T-cell (primary cell): ENCODE data around the gene TNFRSF14. TPM values are rescaled to one million over a fixed set of nuclear protein-coding genes. Genes with fewer than 3 reads are reported as not detected.

Experiments used
- ATAC-seq, 4 experiments: fragments of 200-7000 bp in 3 of 4; fragments of 150-1000 bp in 1 of 4; cut with Tn5 transposase; replicated peaks in 1 of 4; 1 replicate in 3 of 4; 2 replicates in 1 of 4; pipeline ENCODE4 v1.10.0; 2021; ENCODE audit warnings: moderate library complexity in 3 of 4, mild to moderate bottlenecking in 2 of 4, moderate number of reproducible peaks in 1 of 4
- CTCF ChIA-PET, 2 donors: fragments of 300-600 bp; sonication (Branson Sonifier 250); formaldehyde crosslinking; loops; one replicate each; lab custom pipeline; 2022; ENCODE audit warnings: antibody characterized with exemption in 2 of 2; lab: Charles Lee
- POLR2A ChIA-PET, 2 donors: fragments of 300-600 bp; sonication (Branson Sonifier 250); formaldehyde crosslinking; loops; one replicate each; lab custom pipeline; 2022; ENCODE audit warnings: antibody characterized with exemption in 2 of 2; lab: Charles Lee
- DNase-seq, 35 experiments: peaks; one replicate each; pipeline versions ENCODE4 v3.0.0 to v3.0.0-alpha.2; 2013 to 2023
- H3K27ac ChIP-seq: one replicate; pipeline ENCODE4 v1.5.1; 2013; ENCODE audit warnings: low read length
- H3K27me3 ChIP-seq, 2 experiments: replicated peaks in 1 of 2; 1 replicate in 1 of 2; 2 replicates in 1 of 2; pipeline versions ENCODE4 v1.6.1 to v1.7.0; 2013; ENCODE audit warnings: low read length in 1 of 2, mixed read lengths in 1 of 2; ENCODE audit not compliant: control insufficient read depth in 2 of 2, insufficient read depth in 2 of 2; ENCODE audit errors: extremely low read depth in 1 of 2
- H3K36me3 ChIP-seq, 2 donors: 1 replicate in 1 of 2; 2 replicates in 1 of 2; pipeline versions ENCODE4 v1.6.1 to v1.7.0; 2013; ENCODE audit warnings: low read length in 1 of 2; ENCODE audit not compliant: control insufficient read depth in 2 of 2, insufficient read depth in 1 of 2; ENCODE audit errors: extremely low read depth in 1 of 2
- H3K4me1 ChIP-seq, 2 experiments: 1 replicate in 1 of 2; 2 replicates in 1 of 2; pipeline versions ENCODE4 v1.6.1 to v1.7.0; 2013; ENCODE audit warnings: low read length in 2 of 2, mixed read lengths in 1 of 2; ENCODE audit not compliant: insufficient read depth in 2 of 2, control insufficient read depth in 1 of 2; ENCODE audit errors: extremely low read depth in 1 of 2
- H3K4me3 ChIP-seq, 2 donors: 1 replicate in 1 of 2; 2 replicates in 1 of 2; pipeline versions ENCODE4 v1.5.1 to v1.7.0; 2013; ENCODE audit warnings: mild to moderate bottlenecking in 2 of 2, low read length in 1 of 2, moderate library complexity in 1 of 2; ENCODE audit not compliant: control insufficient read depth in 1 of 2; ENCODE audit errors: extremely low read depth in 1 of 2
- H3K9me3 ChIP-seq: 2 replicates; pipeline ENCODE4 v1.7.0; 2013
- H3K27ac Mint-ChIP-seq, 2 donors: one replicate each; pipeline ENCODE4 v1.8.0; 2020 to 2021; ENCODE audit warnings: mild to moderate bottlenecking in 2 of 2, mixed read lengths in 2 of 2
- H3K27me3 Mint-ChIP-seq, 2 donors: one replicate each; pipeline ENCODE4 v1.8.0; 2021 to 2022; ENCODE audit warnings: mixed read lengths in 2 of 2
- H3K36me3 Mint-ChIP-seq: one replicate; pipeline ENCODE4 v1.8.0; 2021; ENCODE audit warnings: mixed read lengths
- H3K4me1 Mint-ChIP-seq, 3 donors: one replicate each; pipeline ENCODE4 v1.8.0; 2020 to 2022; ENCODE audit warnings: mixed read lengths in 3 of 3, mild to moderate bottlenecking in 1 of 3
- H3K4me3 Mint-ChIP-seq, 3 donors: one replicate each; pipeline ENCODE4 v1.8.0; 2020 to 2022; ENCODE audit warnings: mild to moderate bottlenecking in 3 of 3, mixed read lengths in 3 of 3, moderate library complexity in 3 of 3
- H3K9me3 Mint-ChIP-seq, 3 donors: one replicate each; pipeline ENCODE4 v1.8.0; 2020 to 2022; ENCODE audit warnings: mixed read lengths in 3 of 3
- WGBS: methylation state at CpG from one replicate; pipeline ENCODE4 v1.1.5; 2013; ENCODE audit warnings: missing lambda C conversion rate; ENCODE audit not compliant: insufficient coverage; 5-methylcytosine and 5-hydroxymethylcytosine counted together
- total RNA-seq, 35 experiments: library from RNA in 6 of 35; stranded (reverse) in 6 of 35; fragments of 120-200 nt in 1 of 35; gene quantifications; one replicate each; pipeline versions ENCODE4 v1.2.1 to v1.2.4 and lab custom pipeline; 2013 to 2026

TNFRSF14 gene
- total RNA-seq, 5 donors from 2014 or later (not counting 1 experiment from before 2014, with no cell fraction given), result 163 to 214 (median 211) TPM

DNA sequence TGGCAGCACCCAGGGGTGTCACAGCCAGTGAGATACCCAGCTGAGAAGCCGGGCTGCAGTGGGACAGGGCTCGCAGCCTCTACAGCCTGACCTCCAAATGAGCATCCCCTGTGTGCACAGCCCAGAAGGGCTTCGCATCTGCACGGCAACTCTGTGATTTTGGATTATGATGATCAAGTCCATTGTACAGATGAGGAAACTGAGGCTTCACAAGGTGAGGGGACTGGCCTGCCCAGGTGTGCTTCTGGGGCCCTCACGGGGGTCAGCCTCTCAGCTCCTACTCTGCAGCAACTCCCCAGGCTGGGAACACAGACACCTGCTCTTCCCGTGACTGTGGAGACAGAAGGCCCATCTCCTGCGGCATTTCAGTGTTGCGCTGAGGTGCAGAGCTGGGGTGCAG, 17.3 kb upstream of the TNFRSF14 start:
- no peaks in the 10 kb centered on the region for H3K36me3 Mint-ChIP-seq
- peaks cover 6 to 11% (median 8%) of the 10 kb centered on the region in 3 donors for H3K4me1 Mint-ChIP-seq
- H3K27ac Mint-ChIP-seq, result no peak overlapping the region
- H3K9me3 Mint-ChIP-seq, result no peaks in the 10 kb centered on the region
- CTCF ChIA-PET, result interaction anchor here in 1 of 2 donors (0.6 kb wide), 1 partner anchor 13 kb away, joined by 4 read pairs; the partner anchor contains the start of gene PANK4
- no peak overlapping the region for H3K4me3 Mint-ChIP-seq
- no peaks in the 10 kb centered on the region for H3K9me3 ChIP-seq
- no peak overlapping the region for H3K4me3 ChIP-seq
- ATAC-seq, result no peak
- no peaks in the 10 kb centered on the region for H3K36me3 ChIP-seq
- H3K4me1 ChIP-seq, result peaks cover 11 to 32% of the 10 kb centered on the region in 2 experiments
- peaks cover 0 to 7% of the 10 kb centered on the region in 2 donors for H3K27me3 Mint-ChIP-seq
- 77% methylated on average over 4 of the region's 8 CpGs for WGBS
- peaks cover 0 to 63% of the 10 kb centered on the region in 2 experiments for H3K27me3 ChIP-seq
- POLR2A ChIA-PET, result no interaction called here
- DNase-seq, result no peak
- no peak overlapping the region for H3K27ac ChIP-seq

DNA sequence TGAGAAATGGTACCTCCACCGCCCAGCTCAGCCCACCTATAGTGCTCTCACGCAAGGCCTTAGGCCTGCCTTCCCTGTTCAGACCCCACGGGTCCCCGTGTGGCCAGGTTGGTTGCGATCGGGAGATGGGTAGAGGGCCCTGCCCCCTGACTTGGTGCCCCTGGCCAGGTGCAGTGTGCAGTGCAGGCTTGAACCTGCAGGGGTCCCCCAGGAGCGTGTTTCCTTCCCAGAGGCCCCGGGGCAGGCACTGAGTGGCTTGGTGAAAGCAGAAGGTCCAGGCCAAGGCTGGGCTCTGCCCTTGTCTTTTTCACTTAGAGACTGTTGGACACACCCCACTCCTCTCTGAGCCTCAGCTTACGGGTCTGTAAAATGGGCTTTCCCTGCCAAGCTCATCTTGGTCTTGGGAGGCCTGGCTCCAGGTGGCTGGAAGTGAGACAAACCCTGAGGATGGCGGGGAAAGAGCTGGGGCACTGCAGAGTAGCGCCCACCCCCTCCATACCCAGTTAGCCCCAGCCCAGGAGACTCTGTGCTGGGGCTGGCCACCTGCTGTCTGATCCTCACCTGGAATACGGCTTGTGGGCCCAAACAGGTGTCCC, 16.8 kb upstream of the TNFRSF14 start:
- H3K27ac ChIP-seq, result no peak overlapping the region
- no peak overlapping the region for H3K4me3 Mint-ChIP-seq
- no peaks in the 10 kb centered on the region for H3K9me3 ChIP-seq
- H3K4me1 ChIP-seq, result peaks cover 10 to 37% of the 10 kb centered on the region in 2 experiments
- H3K9me3 Mint-ChIP-seq, result no peaks in the 10 kb centered on the region
- ATAC-seq (peak in 2 of 4 experiments; percentile 31 to 40), DNase-seq (peak in 6 of 35 experiments; percentile 35 to 52 (median 40))
- POLR2A ChIA-PET, result interaction anchor here in 1 of 2 donors (0.5 kb wide), 1 partner anchor 38 kb away, joined by 3 read pairs; no protein-coding TSS in a partner anchor
- H3K27me3 Mint-ChIP-seq, result peaks cover 0 to 7% of the 10 kb centered on the region in 2 donors
- H3K27me3 ChIP-seq, result peaks cover 0 to 58% of the 10 kb centered on the region in 2 experiments
- CTCF ChIA-PET, result interaction anchor here in 1 of 2 donors (0.6 kb wide), 1 partner anchor 13 kb away, joined by 4 read pairs; the partner anchor contains the start of gene PANK4
- peaks cover 12 to 16% (median 14%) of the 10 kb centered on the region in 3 donors for H3K4me1 Mint-ChIP-seq
- H3K27ac Mint-ChIP-seq, result no peak overlapping the region
- H3K36me3 ChIP-seq, result no peaks in the 10 kb centered on the region
- no peak overlapping the region for H3K4me3 ChIP-seq
- no peaks in the 10 kb centered on the region for H3K36me3 Mint-ChIP-seq
- WGBS, result 74% methylated on average over 8 of the region's 12 CpGs

DNA sequence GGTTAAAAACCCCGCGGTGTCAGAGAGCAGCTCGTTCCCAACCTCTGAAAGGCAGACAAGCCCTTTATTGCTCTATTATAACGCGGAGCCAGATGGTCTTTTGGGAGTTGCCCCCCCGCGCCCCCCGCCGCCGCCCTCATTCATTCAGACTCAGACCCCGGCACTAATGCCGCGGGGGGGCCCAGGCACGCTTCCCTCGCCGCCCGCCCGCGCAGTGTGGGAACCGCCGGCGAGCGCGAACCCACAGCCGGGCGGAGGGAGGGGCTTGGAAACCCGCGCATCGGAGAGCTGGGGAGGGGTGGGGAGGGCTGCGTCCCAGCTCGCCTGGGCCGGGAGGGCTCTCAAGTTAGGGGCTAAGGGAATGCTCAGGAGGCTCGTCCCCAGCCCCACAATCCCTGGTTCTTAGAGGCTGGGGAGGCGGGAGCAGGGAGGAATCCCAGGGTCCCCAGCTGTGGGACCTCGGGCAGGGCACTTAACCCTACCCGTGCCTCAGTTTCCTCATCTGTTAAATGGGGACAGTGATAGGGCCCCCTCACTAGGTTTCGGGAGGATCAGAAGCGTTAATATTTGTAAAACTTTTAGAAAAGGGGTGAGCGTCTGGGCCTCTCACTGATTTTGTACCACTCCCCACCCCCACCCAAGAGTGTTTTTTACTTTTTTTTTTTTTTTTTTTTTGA, 15.2 kb upstream of the TNFRSF14 start:
- Histone ChIP-seq H3K27me3 (peaks cover 0 to 45% of the 10 kb centered on the region in 2 experiments), H3K9me3 (no peaks in the 10 kb centered on the region), H3K27ac (no peak overlapping the region), H3K36me3 (no peaks in the 10 kb centered on the region), H3K4me3 (peak overlapping the region in 1 of 2 donors; percentile 1), H3K4me1 (peaks cover 10 to 53% of the 10 kb centered on the region in 2 experiments)
- Mint-ChIP-seq H3K4me3 (peak overlapping the region in 1 of 3 donors; percentile 44), H3K36me3 (no peaks in the 10 kb centered on the region), H3K27me3 (peaks cover 0 to 2% of the 10 kb centered on the region in 2 donors), H3K4me1 (peaks cover 13 to 25% (median 22%) of the 10 kb centered on the region in 3 donors), H3K9me3 (no peaks in the 10 kb centered on the region), H3K27ac (no peak overlapping the region)
- CTCF ChIA-PET, result no interaction called here
- 14% methylated on average over 16 of the region's 39 CpGs for WGBS
- DNase-seq, result peak in 1 of 35 experiments; percentile 36
- ATAC-seq, result no peak
- POLR2A ChIA-PET, result interaction anchor here in 1 of 2 donors (0.7 kb wide), 1 partner anchor 37 kb away, joined by 8 read pairs; no protein-coding TSS in a partner anchor

GRCh38 chr1:2541619-2542245, 14.4 kb upstream of the TNFRSF14 start:
- ATAC-seq (no peak), DNase-seq (no peak)
- H3K27me3 ChIP-seq, result peaks cover 0 to 44% of the 10 kb centered on the region in 2 experiments
- Mint-ChIP-seq H3K4me3 (peak overlapping the region in 1 of 3 donors; percentile 44), H3K4me1 (peaks cover 13 to 25% (median 22%) of the 10 kb centered on the region in 3 donors), H3K9me3 (no peaks in the 10 kb centered on the region), H3K36me3 (no peaks in the 10 kb centered on the region), H3K27me3 (peaks cover 0 to 2% of the 10 kb centered on the region in 2 donors), H3K27ac (no peak overlapping the region)
- no peak overlapping the region for H3K4me3 ChIP-seq
- WGBS, result 81% methylated on average over 22 of the region's 25 CpGs
- ChIA-PET CTCF (interaction anchor here in 1 of 2 donors (0.7 kb wide), 1 partner anchor 16 kb away, joined by 3 read pairs; the partner anchor contains the start of gene PANK4), POLR2A (interaction anchor here in 1 of 2 donors (0.6 kb wide), 1 partner anchor 16 kb away, joined by 8 read pairs; the partner anchor contains the start of gene PANK4)
- no peaks in the 10 kb centered on the region for H3K36me3 ChIP-seq
- H3K27ac ChIP-seq, result no peak overlapping the region
- H3K9me3 ChIP-seq, result no peaks in the 10 kb centered on the region
- peaks cover 10 to 56% of the 10 kb centered on the region in 2 experiments for H3K4me1 ChIP-seq

DNA sequence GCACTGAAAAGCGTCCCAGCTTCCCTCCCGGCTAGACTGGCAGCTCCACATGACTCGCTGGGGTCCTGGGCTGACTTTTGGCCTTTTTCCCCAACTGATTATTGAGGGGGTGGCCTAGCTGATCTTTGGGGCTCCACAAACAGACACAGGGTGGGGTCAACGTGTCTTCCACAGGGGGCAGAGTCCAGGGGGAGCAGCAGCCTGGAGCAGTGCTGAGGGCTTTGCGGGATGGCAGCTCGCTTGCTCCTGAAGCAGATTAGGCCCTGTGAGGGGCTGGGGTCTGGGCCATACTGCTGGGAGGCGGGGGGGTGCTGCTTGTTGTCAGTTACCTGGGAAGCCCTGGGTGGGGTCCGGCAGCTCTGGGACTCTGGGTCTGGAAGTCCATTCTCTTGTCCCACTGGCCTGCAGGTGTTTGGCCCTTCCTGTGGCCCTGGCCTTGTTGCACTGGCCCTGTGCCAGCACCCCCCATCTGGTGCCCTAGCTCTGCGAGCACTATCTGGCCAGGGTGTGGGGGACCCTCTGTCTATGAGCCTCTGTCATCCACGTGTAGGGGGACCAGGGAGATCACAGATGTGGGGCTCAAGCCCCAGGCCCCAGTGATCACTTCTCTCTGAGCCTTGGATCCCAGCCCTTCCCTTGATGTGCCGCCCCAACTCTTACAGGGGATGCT, 13.8 kb upstream of the TNFRSF14 start:
- POLR2A ChIA-PET, result interaction anchor here in 1 of 2 donors (0.6 kb wide), 1 partner anchor 16 kb away, joined by 8 read pairs; the partner anchor contains the start of gene PANK4

More for the DNA sequence above, 13.8 kb upstream of the TNFRSF14 start:
- no peaks in the 10 kb centered on the region for H3K9me3 Mint-ChIP-seq
- ATAC-seq, result no peak
- Histone ChIP-seq H3K36me3 (no peaks in the 10 kb centered on the region), H3K4me3 (no peak overlapping the region), H3K27ac (no peak overlapping the region), H3K27me3 (peaks cover 0 to 41% of the 10 kb centered on the region in 2 experiments), H3K9me3 (no peaks in the 10 kb centered on the region), H3K4me1 (peaks cover 10 to 59% of the 10 kb centered on the region in 2 experiments)
- 97% methylated on average over 9 of the region's 11 CpGs for WGBS
- CTCF ChIA-PET, result interaction anchor here in 1 of 2 donors (0.7 kb wide), 1 partner anchor 16 kb away, joined by 3 read pairs; the partner anchor contains the start of gene PANK4
- no peak for DNase-seq
- peaks cover 0 to 2% of the 10 kb centered on the region in 2 donors for H3K27me3 Mint-ChIP-seq
- peaks cover 13 to 25% (median 24%) of the 10 kb centered on the region in 3 donors for H3K4me1 Mint-ChIP-seq
- H3K36me3 Mint-ChIP-seq, result no peaks in the 10 kb centered on the region
- H3K27ac Mint-ChIP-seq, result peak overlapping the region in 1 of 2 donors; percentile 21
- peak overlapping the region in 2 of 3 donors; percentile 7 to 44 for H3K4me3 Mint-ChIP-seq
